GM23248 (cell line): Measurements from ENCODE around the gene ZBTB40.

ENCODE experiments used
- EZH2 ChIP-seq: fragments of 200-600 bp; sonication (generic); IDR thresholded peaks from 2 replicates; pipeline ENCODE4 v1.6.1; 2018; ENCODE audit warnings: antibody characterized with exemption, mild to moderate bottlenecking; ENCODE audit not compliant: insufficient read depth, poor library complexity, severe bottlenecking
- EZH2phosphoT487 ChIP-seq: fragments of 200-600 bp; sonication (generic); IDR thresholded peaks from 2 replicates; pipeline ENCODE4 v1.6.1; 2018; ENCODE audit warnings: antibody characterized with exemption, moderate library complexity, mild to moderate bottlenecking, low read depth; ENCODE audit not compliant: insufficient read depth

- no peak for TF ChIP-seq EZH2
- TF ChIP-seq EZH2phosphoT487: no peak
These were observed 128.0 kb downstream of the ZBTB40 start for GRCh38 chr1:22579541-22580155.
